ENCODE results near the gene GABRP.

The GABRP gene

DNA sequence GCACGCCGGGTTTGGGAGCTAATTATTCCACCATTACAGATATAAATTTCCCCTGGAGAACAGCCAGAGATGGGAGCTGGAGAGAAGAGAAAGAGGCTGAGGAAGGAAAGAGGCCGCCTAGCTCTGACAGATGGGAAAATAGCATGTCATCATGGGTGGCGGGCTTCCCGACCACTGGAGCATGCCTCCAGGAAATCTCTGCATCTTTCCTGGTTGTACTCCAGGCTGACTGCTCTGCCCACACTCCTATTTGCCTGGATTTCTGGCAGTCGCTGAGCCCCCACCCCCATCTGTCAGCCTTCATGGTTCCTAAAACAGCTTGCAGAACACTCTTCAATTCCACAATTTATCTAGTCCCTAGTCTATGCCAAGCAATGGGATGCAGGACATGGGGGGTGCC lies 14.3 kb upstream of the GABRP start:
- TF ChIP-seq CTCF (IDR thresholded peaks at IDR 0.05) (no peak), ZFX (IDR thresholded peaks at IDR 0.05; ENCODE audit: borderline replicate concordance) (no peak)
- H3K27ac ChIP-seq = no peak overlapping the region

GRCh38 chr5:170769898-170770416 lies 13.6 kb upstream of the GABRP start:
- no peak for TF ChIP-seq ZFX (IDR thresholded peaks at IDR 0.05; ENCODE audit: borderline replicate concordance)
- no peak for TF ChIP-seq CTCF (IDR thresholded peaks at IDR 0.05)
- no peak overlapping the region for H3K27ac ChIP-seq

DNA sequence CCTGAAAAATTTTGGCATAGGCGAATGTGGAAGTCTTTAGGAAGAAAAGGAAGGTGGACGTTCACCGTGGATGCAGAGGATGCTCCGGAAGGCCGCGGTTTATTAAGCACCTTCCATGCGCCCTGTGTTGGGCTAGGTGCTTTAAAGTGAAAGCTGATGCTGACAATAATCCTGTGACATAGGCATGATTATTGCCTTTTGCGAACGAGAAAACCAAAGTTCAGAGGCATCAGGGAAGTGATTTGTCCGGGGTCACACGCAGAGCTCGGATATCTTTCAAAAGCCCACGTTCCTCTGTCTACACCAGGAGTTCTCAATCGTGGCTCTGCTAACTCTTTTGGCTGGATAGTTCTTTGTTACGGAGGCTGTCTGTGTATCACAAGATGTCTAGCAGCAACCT lies 12.0 kb upstream of the GABRP start:
- H3K27ac ChIP-seq = no peak overlapping the region
- no peak for TF ChIP-seq ZFX (IDR thresholded peaks at IDR 0.05; ENCODE audit: borderline replicate concordance)
- no peak for TF ChIP-seq CTCF (IDR thresholded peaks at IDR 0.05)

DNA sequence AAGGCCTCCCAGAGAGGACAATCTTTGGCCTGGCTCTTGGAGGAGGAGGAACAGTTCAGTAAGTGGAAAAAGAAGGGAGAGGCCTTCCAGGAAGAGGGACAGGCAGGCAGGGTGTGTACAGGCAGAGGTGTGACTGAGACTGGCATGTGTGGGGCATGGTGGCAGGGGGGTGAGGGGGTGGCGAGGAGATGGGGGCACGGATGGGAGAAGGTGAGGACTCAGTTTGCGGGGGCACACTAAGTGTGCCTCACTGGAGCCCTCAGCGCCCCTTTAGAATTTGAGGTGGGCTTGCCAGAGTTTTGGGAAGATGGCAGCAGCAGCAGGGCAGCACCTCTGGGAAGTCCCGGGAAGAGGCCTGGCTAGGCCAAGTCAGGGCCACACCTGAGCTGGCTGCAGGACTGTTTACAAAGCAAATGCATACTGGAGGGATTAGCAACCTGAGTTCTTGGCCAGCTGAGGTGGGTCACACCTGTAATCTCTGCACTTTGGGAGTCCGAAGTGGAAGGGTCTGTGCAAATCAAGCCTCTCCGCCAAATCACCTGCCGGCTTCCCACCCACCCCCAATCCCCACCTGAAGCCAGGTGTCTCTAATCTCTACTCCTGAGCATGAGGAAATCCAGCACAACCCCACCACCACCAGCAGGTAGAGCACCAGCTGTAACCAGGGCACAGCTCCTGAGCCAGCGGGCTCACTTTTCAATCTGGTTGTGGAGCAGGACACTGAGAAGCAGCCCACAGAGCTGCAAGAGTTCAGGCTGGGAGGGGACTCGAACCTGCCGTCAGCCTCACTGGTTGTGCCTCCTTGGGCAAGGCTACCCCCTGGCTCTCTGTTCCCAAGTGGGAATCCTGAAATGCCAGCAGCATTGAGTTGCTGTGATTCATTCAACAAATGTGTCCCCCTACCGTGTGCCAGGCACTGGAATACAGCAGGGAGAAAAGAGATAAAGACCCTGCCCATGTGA lies 10.2 kb upstream of the GABRP start:
- TF ChIP-seq CTCF (IDR thresholded peaks at IDR 0.05) (no peak), ZFX (IDR thresholded peaks at IDR 0.05; ENCODE audit: borderline replicate concordance) (no peak)

GRCh38 chr5:170774831-170775230 lies 8.7 kb upstream of the GABRP start:
- H3K27ac ChIP-seq = no peak overlapping the region
- TF ChIP-seq ZFX (IDR thresholded peaks at IDR 0.05; ENCODE audit: borderline replicate concordance) = no peak
- no peak for TF ChIP-seq CTCF (IDR thresholded peaks at IDR 0.05)

More for the DNA sequence above, 10.2 kb upstream of the GABRP start:
- H3K27ac ChIP-seq = no peak overlapping the region

GRCh38 chr5:170781946-170782345 lies 1.6 kb upstream of the GABRP start:
- no peak for TF ChIP-seq ZFX (IDR thresholded peaks at IDR 0.05; ENCODE audit: borderline replicate concordance)
- TF ChIP-seq CTCF (IDR thresholded peaks at IDR 0.05) = no peak
- no peak overlapping the region for H3K27ac ChIP-seq

DNA sequence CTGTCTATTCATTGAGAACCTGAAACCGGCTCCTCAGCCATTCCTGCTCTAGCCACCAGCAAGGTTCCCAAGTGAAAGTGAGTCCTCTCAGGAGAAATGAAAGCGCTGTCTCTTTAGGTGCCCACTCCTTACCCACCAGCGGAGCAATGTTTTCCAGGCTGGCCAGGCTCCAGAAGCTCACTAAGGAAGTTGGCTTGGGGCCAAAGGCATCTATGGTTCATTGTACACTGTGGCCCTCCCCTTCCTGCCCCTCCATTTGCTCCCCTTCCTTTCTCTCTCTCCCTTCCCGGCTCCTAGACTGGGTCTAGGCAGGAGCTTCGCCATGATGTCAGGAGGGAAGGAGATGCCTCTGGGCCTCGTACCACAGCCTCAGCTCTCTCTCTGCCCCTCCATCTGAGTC lies 1.1 kb upstream of the GABRP start:
- H3K27ac ChIP-seq = no peak overlapping the region
- TF ChIP-seq ZFX (IDR thresholded peaks at IDR 0.05; ENCODE audit: borderline replicate concordance) = no peak
- TF ChIP-seq CTCF (IDR thresholded peaks at IDR 0.05) = no peak

Measured in 22Rv1 (cell line).